Gastrocnemius medialis (tissue), 4 donors: ENCODE measurements around the gene UGT1A1. TPM values are rescaled to one million over a fixed set of nuclear protein-coding genes. Genes with fewer than 3 reads are reported as not detected.

Experiments used
- ATAC-seq, 2 donors: fragments of 150-250 bp; one replicate each; pipeline ENCODE4 v1.9.1; 2016
- DNase-seq, 2 donors: peaks; one replicate each; pipeline ENCODE4 v3.0.0-alpha.2; 2019
- H3K27ac ChIP-seq, 4 donors: fragments of 200-600 bp; sonication (generic); 1 replicate in 1 of 4; 2 replicates in 3 of 4; pipeline ENCODE4 v1.5.1; 2016 to 2018; ENCODE audit warnings: mild to moderate bottlenecking in 2 of 4, moderate library complexity in 1 of 4
- H3K27me3 ChIP-seq, 3 donors: fragments of 200-600 bp; sonication (generic) in 2 of 3; 1 replicate in 1 of 3; 2 replicates in 2 of 3; pipeline versions ENCODE4 v1.5.1 to v1.6.0; 2016 to 2019; ENCODE audit warnings: mild to moderate bottlenecking in 1 of 3, moderate library complexity in 1 of 3
- H3K36me3 ChIP-seq, 2 donors: fragments of 200-600 bp; sonication (generic) in 1 of 2; one replicate each; pipeline ENCODE4 v1.5.1; 2017 to 2018
- H3K4me1 ChIP-seq, 2 donors: fragments of 200-600 bp; sonication (generic) in 1 of 2; one replicate each; pipeline ENCODE4 v1.5.1; 2016 to 2017; ENCODE audit warnings: mild to moderate bottlenecking in 2 of 2
- H3K4me3 ChIP-seq, 4 donors: fragments of 200-600 bp; sonication (generic) in 3 of 4; 1 replicate in 1 of 4; 2 replicates in 3 of 4; pipeline ENCODE4 v1.5.1; 2016 to 2019; ENCODE audit warnings: mild to moderate bottlenecking in 2 of 4
- H3K9me3 ChIP-seq, 3 donors: fragments of 200-600 bp; sonication (generic) in 2 of 3; 1 replicate in 1 of 3; 2 replicates in 2 of 3; pipeline ENCODE4 v1.5.1; 2016 to 2019
- POLR2A ChIP-seq, 2 donors: fragments of 450-650 bp; IDR thresholded peaks; one replicate each; pipeline ENCODE4 v1.6.1; 2017; ENCODE audit warnings: antibody characterized with exemption in 2 of 2, mild to moderate bottlenecking in 2 of 2, moderate library complexity in 2 of 2
- in situ Hi-C, 4 donors: fragments of 200-750 bp; cut with MboI; loops; one replicate each; pipeline versions ENCODE4 v1.15.0 to v1.8.0; 2017; ENCODE audit warnings: low sequenced_read_pairs in 4 of 4
- intact Hi-C: fragments of 100-400 bp; cut with DNase I; formaldehyde crosslinking; loops from one replicate; pipeline ENCODE4 v1.15.1; 2023; ENCODE audit warnings: low total_unique reads
- total RNA-seq, 4 donors: library from RNA; depleted of rRNA; stranded (reverse); fragments of >200 nt; gene quantifications; one replicate each; pipeline versions ENCODE4 v1.1.0 to v1.2.3, GENCODE V29; 2016
- TF ChIP-seq, protein P1 (sequence below), 5 experiments: fragments of 450-650 bp in 3 of 5; fragments of 200-600 bp in 2 of 5; sonication (generic) in 2 of 5; IDR thresholded peaks in 4 of 5; conservative IDR thresholded peaks in 1 of 5; 1 replicate in 4 of 5; 2 replicates in 1 of 5; pipeline ENCODE4 v1.5.1; 2016 to 2019; ENCODE audit warnings: antibody characterized with exemption in 5 of 5, mild to moderate bottlenecking in 3 of 5, moderate library complexity in 3 of 5

UGT1A1 gene
- total RNA-seq, 4 donors from 2014 or later, result 0.20 TPM; not detected in 3

GRCh38 chr2:233794128-233794658 is 34.1 kb downstream of the UGT1A1 start:
- H3K27me3 ChIP-seq, result no peaks in the 10 kb centered on the region
- H3K27ac ChIP-seq, result no peak overlapping the region
- H3K4me3 ChIP-seq, result no peak overlapping the region
- ATAC-seq (no peak), DNase-seq (no peak)
- H3K4me1 ChIP-seq, result no peaks in the 10 kb centered on the region
- TF ChIP-seq, protein P1, sequence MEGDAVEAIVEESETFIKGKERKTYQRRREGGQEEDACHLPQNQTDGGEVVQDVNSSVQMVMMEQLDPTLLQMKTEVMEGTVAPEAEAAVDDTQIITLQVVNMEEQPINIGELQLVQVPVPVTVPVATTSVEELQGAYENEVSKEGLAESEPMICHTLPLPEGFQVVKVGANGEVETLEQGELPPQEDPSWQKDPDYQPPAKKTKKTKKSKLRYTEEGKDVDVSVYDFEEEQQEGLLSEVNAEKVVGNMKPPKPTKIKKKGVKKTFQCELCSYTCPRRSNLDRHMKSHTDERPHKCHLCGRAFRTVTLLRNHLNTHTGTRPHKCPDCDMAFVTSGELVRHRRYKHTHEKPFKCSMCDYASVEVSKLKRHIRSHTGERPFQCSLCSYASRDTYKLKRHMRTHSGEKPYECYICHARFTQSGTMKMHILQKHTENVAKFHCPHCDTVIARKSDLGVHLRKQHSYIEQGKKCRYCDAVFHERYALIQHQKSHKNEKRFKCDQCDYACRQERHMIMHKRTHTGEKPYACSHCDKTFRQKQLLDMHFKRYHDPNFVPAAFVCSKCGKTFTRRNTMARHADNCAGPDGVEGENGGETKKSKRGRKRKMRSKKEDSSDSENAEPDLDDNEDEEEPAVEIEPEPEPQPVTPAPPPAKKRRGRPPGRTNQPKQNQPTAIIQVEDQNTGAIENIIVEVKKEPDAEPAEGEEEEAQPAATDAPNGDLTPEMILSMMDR (IDR thresholded peaks at IDR 0.05 in 4 of 5, conservative IDR thresholded peaks at IDR 0.05 in 1 of 5), result no peak
- TF ChIP-seq POLR2A (IDR thresholded peaks at IDR 0.05), result no peak
- intact Hi-C loops (no loop called here), in situ Hi-C loops (no loop called here)
- H3K36me3 ChIP-seq, result no peaks in the 10 kb centered on the region
- no peaks in the 10 kb centered on the region for H3K9me3 ChIP-seq

DNA sequence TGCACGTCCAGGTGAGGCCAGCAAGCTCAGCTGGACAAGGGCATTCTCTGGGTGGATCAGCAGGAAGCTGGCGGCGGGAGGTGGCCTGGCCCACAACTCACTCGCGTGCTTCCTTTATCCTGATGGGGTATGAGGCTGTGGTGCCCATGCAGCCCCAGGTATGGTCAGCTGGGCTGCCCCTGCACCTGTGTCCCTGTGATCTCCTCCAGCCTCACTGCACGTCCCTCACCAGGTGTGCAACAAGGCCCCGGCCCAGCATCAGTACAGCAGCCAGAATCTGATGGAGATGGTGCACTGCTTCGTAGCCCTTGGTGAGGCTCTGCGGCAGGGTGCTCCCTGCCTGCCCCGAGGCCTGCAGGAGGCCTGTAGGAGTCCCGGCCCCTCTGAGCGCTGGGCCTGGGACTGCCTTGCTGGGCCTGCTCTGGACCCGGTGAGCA is 35.7 kb downstream of the UGT1A1 start:
- ATAC-seq (no peak), DNase-seq (no peak)
- TF ChIP-seq POLR2A (IDR thresholded peaks at IDR 0.05), result no peak
- TF ChIP-seq, protein P1 (IDR thresholded peaks at IDR 0.05 in 4 of 5, conservative IDR thresholded peaks at IDR 0.05 in 1 of 5), result no peak
- no peaks in the 10 kb centered on the region for H3K4me1 ChIP-seq
- no peak overlapping the region for H3K27ac ChIP-seq
- H3K4me3 ChIP-seq, result no peak overlapping the region
- in situ Hi-C loops, result no loop called here
- no peaks in the 10 kb centered on the region for H3K36me3 ChIP-seq
- no peaks in the 10 kb centered on the region for H3K27me3 ChIP-seq
- intact Hi-C loops, result no loop called here
- no peaks in the 10 kb centered on the region for H3K9me3 ChIP-seq

GRCh38 chr2:233796254-233796653 is 36.2 kb downstream of the UGT1A1 start:
- H3K9me3 ChIP-seq, result no peaks in the 10 kb centered on the region
- H3K4me3 ChIP-seq, result no peak overlapping the region
- in situ Hi-C loops, result no loop called here
- DNase-seq (no peak), ATAC-seq (no peak)
- no peaks in the 10 kb centered on the region for H3K4me1 ChIP-seq
- no peaks in the 10 kb centered on the region for H3K36me3 ChIP-seq
- no peak for TF ChIP-seq POLR2A (IDR thresholded peaks at IDR 0.05)
- TF ChIP-seq, protein P1 (IDR thresholded peaks at IDR 0.05 in 4 of 5, conservative IDR thresholded peaks at IDR 0.05 in 1 of 5), result no peak
- intact Hi-C loops, result no loop called here
- no peaks in the 10 kb centered on the region for H3K27me3 ChIP-seq
- no peak overlapping the region for H3K27ac ChIP-seq

- no peaks in the 10 kb centered on the region for H3K36me3 ChIP-seq
- H3K9me3 ChIP-seq, result no peaks in the 10 kb centered on the region
- no peaks in the 10 kb centered on the region for H3K27me3 ChIP-seq
- no peak for ATAC-seq
- no peak for DNase-seq
- intact Hi-C loops, result no loop called here
- no peak overlapping the region for H3K27ac ChIP-seq
- TF ChIP-seq, protein P1 (IDR thresholded peaks at IDR 0.05 in 4 of 5, conservative IDR thresholded peaks at IDR 0.05 in 1 of 5), result no peak
- no peak for TF ChIP-seq POLR2A (IDR thresholded peaks at IDR 0.05)
- in situ Hi-C loops, result no loop called here
- H3K4me3 ChIP-seq, result no peak overlapping the region
- H3K4me1 ChIP-seq, result no peaks in the 10 kb centered on the region
These were observed 38.4 kb downstream of the UGT1A1 start for GRCh38 chr2:233798335-233799086.
